ENCODE measurements around the gene POLR2J.
"Not testable (repeated sequence)": the region's sequence is repeated elsewhere in the genome, so short reads cannot be mapped to it uniquely, and the experiment has no call there.

GRCh38 chr7:102474116-102474515 lies 4.6 kb downstream of the POLR2J start:
- TF ChIP-seq CTCF, POLR2A (IDR thresholded peaks at IDR 0.05): not testable (repeated sequence)
